HepG2 (cell line): ENCODE measurements around the gene LUC7L2. TPM values are rescaled to one million over a fixed set of nuclear protein-coding genes. Genes with fewer than 3 reads are reported as not detected.

Source experiments
- AFF4 ChIP-seq: sonication (generic); formaldehyde crosslinking; IDR thresholded peaks from 2 replicates; pipeline ENCODE4 v1.4.0; 2020; ENCODE audit warnings: missing genetic modification reagents
- BCLAF1 ChIP-seq: fragments of 450-650 bp; IDR thresholded peaks from 2 replicates; pipeline ENCODE4 v1.6.1; 2017; ENCODE audit warnings: mild to moderate bottlenecking
- BHLHE40 ChIP-seq: IDR thresholded peaks from 2 replicates; pipeline ENCODE4 v1.6.1; 2011; ENCODE audit warnings: low read length, improper control_type of control experiment
- CEBPG ChIP-seq: IDR thresholded peaks from 2 replicates; pipeline ENCODE4 v1.6.1; 2016
- CENPX ChIP-seq: sonication (generic); formaldehyde crosslinking; IDR thresholded peaks from 2 replicates; pipeline ENCODE4 v1.9.0; 2021; ENCODE audit warnings: mild to moderate bottlenecking, missing genetic modification reagents, moderate library complexity
- CSRNP1 ChIP-seq: sonication (generic); formaldehyde crosslinking; IDR thresholded peaks from 2 replicates; pipeline ENCODE4 v1.8.1; 2023; ENCODE audit warnings: mild to moderate bottlenecking, missing genetic modification reagents
- EHMT2 ChIP-seq: fragments of 200-600 bp; sonication (generic); IDR thresholded peaks from 2 replicates; pipeline ENCODE4 v1.7.0; 2017; ENCODE audit warnings: antibody characterized with exemption, low read depth, low read length, borderline replicate concordance
- HDAC2 ChIP-seq: sonication (generic); formaldehyde crosslinking; IDR thresholded peaks from 2 replicates; pipeline ENCODE4 v1.4.0; 2020; ENCODE audit warnings: missing genetic modification reagents
- HNF1B ChIP-seq: sonication (generic); formaldehyde crosslinking; IDR thresholded peaks from 2 replicates; pipeline ENCODE4 v1.5.1; 2020; ENCODE audit warnings: mild to moderate bottlenecking, moderate library complexity, missing genetic modification reagents
- ISX ChIP-seq: sonication (generic); formaldehyde crosslinking; conservative IDR thresholded peaks from 2 replicates; pipeline ENCODE4 v1.5.0; 2020; ENCODE audit warnings: missing genetic modification reagents
- PCBP2 ChIP-seq: fragments of 200-400 bp; formaldehyde crosslinking; optimal IDR thresholded peaks from 2 replicates; pipeline ENCODE3; 2018; ENCODE audit warnings: low read length, low read depth; ENCODE audit not compliant: poor library complexity, severe bottlenecking
- RFXAP ChIP-seq: sonication (generic); formaldehyde crosslinking; IDR thresholded peaks from 2 replicates; pipeline ENCODE4 v1.4.0; 2020; ENCODE audit warnings: missing genetic modification reagents, borderline replicate concordance
- SNAPC2 ChIP-seq: sonication (generic); formaldehyde crosslinking; IDR thresholded peaks from 2 replicates; pipeline ENCODE4 v1.8.1; 2022; ENCODE audit warnings: mild to moderate bottlenecking, missing genetic modification reagents
- ZFP36L1 ChIP-seq: sonication (generic); formaldehyde crosslinking; IDR thresholded peaks from 2 replicates; pipeline ENCODE4 v1.8.0; 2022; ENCODE audit warnings: mild to moderate bottlenecking, missing genetic modification reagents, moderate library complexity
- ZFX ChIP-seq: sonication (generic); formaldehyde crosslinking; IDR thresholded peaks from 2 replicates; pipeline ENCODE4 v1.4.0; 2020; ENCODE audit warnings: mild to moderate bottlenecking, low read depth, missing genetic modification reagents, moderate library complexity
- ZNF138 ChIP-seq: sonication (generic); formaldehyde crosslinking; IDR thresholded peaks from 2 replicates; pipeline ENCODE4 v1.5.0; 2020; ENCODE audit warnings: mild to moderate bottlenecking, low read depth, missing genetic modification reagents
- ZNF160 ChIP-seq: sonication (generic); formaldehyde crosslinking; IDR thresholded peaks from 2 replicates; pipeline ENCODE4 v1.8.0; 2022; ENCODE audit warnings: mild to moderate bottlenecking, inconsistent platforms, missing genetic modification reagents
- ZNF546 ChIP-seq: sonication (generic); formaldehyde crosslinking; conservative IDR thresholded peaks from 2 replicates; pipeline ENCODE4 v1.8.1; 2023; ENCODE audit warnings: mild to moderate bottlenecking, missing genetic modification reagents
- ZNF703 ChIP-seq: sonication (generic); formaldehyde crosslinking; IDR thresholded peaks from 2 replicates; pipeline ENCODE4 v1.5.1; 2020; ENCODE audit warnings: missing genetic modification reagents, mild to moderate bottlenecking, moderate library complexity, borderline replicate concordance
- polyA plus RNA-seq, 8 experiments: library from polyadenylated mRNA; depleted of rRNA in 3 of 8; stranded (reverse) in 7 of 8; unstranded in 1 of 8; fragments of >200 nt; fragmentation: Illumina TruSeq in 4 of 8; extraction: Trizol in 4 of 8; gene quantifications; 2 replicates each; pipeline versions ENCODE4 v1.2.1 to v1.2.3, GENCODE V29; 2011 to 2016; ENCODE audit warnings: low read depth in 4 of 8, missing spikeins in 1 of 8, mixed read lengths in 1 of 8; ENCODE audit not compliant: insufficient read depth in 1 of 8
- total RNA-seq, 5 experiments: library from RNA; depleted of rRNA; stranded (reverse); fragments of >200 nt; fragmentation: Illumina TruSeq; extraction: Trizol; gene quantifications; 2 replicates each; pipeline ENCODE4 v1.2.3, GENCODE V29; 2016; ENCODE audit warnings: low read depth in 1 of 5

LUC7L2 gene
- total and polyA plus RNA-seq, 2 of the 13 experiments (the other 11 are each of a cell fraction or from before 2014, with no cell fraction given), result 17.9 to 50.7 TPM

- no peak; the same call in 1 of the 2 replicates for TF ChIP-seq ZNF703
- TF ChIP-seq CSRNP1 (CRISPR knock-in tag), result peak; percentile 79
- no peak; the same call in 1 of the 2 replicates for TF ChIP-seq ZNF546 (CRISPR knock-in tag)
- TF ChIP-seq CEBPG, result no peak
- no peak for TF ChIP-seq ZFP36L1 (CRISPR knock-in tag)
- TF ChIP-seq SNAPC2, result peak; percentile 50; the same call in 1 of the 2 replicates
- no peak for TF ChIP-seq PCBP2
- no peak; the same call in 1 of the 2 replicates for TF ChIP-seq ZNF160 (CRISPR knock-in tag)
- peak; percentile 93 for TF ChIP-seq BHLHE40
- TF ChIP-seq BCLAF1, result no peak
- peak; percentile 88 for TF ChIP-seq ZFX (CRISPR knock-in tag)
- no peak for TF ChIP-seq EHMT2
- no peak for TF ChIP-seq CENPX (CRISPR knock-in tag)
- TF ChIP-seq HNF1B (CRISPR knock-in tag), result 0 out of 2 replicates have a peak, but pooled peaks have one; percentile 3
- peak; percentile 25; the same call in 1 of the 2 replicates for TF ChIP-seq ISX (CRISPR knock-in tag)
- TF ChIP-seq ZNF138 (CRISPR knock-in tag), result no peak
- no peak; the same call in 1 of the 2 replicates for TF ChIP-seq HDAC2 (CRISPR knock-in tag)
- TF ChIP-seq AFF4 (CRISPR knock-in tag), result no peak
- TF ChIP-seq RFXAP (CRISPR knock-in tag), result 0 out of 2 replicates have a peak, but pooled peaks have one; percentile 9
Measured at GRCh38 chr7:139341058-139341775, 18.5 kb upstream of the LUC7L2 start, which contains the start of gene FMC1 (continued).
